ENCODE measurements around the gene MME.

Gene MME

DNA sequence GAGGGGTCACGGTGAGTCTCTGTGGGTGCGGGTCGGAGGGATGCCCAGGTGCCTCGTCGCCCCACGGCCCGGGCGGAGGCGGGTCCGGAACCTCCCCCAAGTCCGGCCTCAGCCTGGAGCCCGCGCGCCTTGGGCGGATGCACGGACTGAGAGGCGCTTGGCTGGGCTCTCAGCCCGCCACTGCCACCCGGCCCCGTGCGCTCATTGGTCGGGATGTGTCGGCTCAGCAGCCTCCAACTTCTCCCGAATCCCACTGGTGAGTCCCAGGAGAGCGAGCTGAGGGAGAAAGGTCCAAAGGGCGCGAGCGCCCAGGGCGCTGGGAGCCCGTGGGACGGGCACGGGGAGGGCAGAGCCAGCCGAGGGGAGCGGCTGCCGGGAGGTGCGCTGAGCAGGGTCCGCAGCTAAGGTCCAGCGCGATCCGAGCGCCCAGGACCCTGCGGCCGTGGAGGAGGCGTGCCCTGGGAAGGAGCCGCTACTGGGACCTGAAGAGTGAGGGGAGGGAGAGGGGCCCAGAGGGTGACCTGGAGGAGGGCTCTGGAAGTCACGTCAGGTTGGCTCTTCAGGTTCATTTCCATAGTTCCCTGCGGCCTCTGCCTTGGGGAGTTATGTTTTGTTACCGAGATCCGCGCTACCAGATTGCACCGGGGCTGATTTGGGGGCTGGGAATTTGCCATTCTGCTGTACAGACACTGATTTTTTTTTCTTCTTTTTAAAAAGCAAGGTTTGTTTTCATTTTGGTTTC is at the start of gene MME:
MME (plus strand) TSS at position 574 of the 742 bp plus-strand sequence. CDS start 3,849 bp downstream, outside the sequence.
- DNase-seq (ENCODE audit: low spot score), result no peak

- DNase-seq (ENCODE audit: low spot score), result no peak
Observed at GRCh38 chr3:155031186-155031585, 48.9 kb upstream of the MME start.

DNA sequence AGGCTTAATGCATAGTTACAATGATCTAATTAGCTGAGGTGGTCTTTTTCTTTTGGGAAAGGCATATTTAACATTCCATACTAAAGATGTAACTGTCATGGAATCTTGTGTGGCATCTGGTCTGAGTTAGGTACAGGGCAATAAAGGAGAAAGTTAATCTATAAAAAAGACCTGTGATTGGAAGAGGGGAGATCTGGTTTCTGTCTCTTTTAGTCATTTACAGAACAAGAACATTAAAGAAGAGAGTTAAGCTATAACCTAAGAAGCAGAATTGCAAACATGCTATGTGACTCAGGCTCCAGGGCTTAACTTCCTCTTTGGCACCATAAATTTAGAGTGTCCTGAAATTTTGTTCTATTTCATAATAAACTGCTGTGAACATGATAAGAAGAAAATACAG is 47.2 kb upstream of the MME start:
- no peak for DNase-seq (ENCODE audit: low spot score)

DNA sequence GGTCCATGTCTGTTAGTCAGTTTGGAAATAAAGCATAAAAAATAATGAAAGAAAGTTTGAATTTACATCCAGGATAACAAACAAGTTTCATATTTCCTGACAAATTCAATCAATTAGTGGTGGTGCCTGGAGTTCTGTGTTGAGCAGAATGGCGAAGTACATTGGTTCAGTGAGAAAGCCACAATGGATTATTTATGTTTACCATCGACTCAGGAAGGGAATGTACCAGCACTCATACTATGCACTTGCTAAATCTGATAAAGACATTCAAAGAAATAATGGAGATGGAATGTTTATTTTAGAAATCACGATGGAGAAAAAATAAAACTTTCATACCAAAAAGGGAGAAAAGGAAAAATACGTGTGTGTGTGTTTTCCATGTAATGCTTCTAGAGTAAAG is 45.3 kb upstream of the MME start:
- DNase-seq (ENCODE audit: low spot score), result no peak

DNA sequence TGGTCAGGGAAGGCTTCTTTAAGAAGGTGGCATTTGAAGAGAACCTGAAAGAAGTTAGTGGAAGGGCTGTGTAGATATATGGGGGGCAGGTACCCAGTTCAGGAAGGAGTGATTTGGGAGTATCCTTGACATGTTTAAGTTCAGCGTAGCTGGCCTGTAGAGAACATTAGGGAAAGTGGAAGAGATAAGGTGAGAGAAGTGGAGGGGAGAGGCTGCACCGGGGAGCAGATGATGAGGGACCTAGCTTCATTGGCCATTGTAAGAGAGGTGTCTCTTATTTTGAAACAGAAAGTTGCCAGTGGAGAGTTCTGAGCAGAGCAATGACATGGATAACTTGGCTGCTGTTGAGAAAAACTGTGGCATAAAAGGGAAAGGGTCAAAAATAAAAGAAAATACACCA is 44.6 kb upstream of the MME start:
- DNase-seq (ENCODE audit: low spot score), result no peak

DNA sequence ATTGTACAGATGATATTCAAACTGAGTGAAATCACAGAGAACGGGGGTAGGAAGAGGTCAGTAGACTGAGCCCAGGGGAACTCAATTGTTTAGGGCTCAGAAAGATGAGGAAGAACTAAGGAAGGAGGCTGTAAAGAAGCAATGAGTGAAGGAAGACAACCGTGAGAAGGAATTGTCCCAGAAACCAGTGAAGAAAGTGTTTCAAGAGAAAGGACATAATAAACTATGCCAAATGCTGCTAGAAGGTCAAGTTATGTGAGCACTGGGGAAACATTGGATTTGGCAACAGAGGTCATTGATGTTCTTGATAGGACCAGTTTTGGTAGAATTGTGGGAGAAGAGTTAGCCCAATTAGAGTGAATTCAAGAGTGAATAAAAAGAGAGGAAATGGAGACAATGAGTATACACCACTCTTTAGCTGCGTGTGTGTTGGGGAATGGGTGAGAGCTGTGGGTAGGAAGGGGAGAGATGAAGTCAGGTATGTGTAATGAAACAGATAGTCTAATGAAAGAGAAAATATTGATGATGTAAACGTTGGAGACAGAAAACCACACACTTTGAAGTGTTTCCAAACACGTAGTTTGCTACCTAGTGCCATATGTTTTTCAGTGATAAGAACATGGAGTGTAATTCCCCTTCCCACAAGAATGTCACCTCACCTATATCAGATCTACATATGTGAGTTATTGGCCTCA is 42.5 kb upstream of the MME start:
- DNase-seq (ENCODE audit: low spot score), result no peak

GRCh38 chr3:155038203-155038554 is 41.9 kb upstream of the MME start:
- DNase-seq (ENCODE audit: low spot score), result no peak

- no peak for DNase-seq (ENCODE audit: low spot score)
Observed at GRCh38 chr3:155046935-155047334, 33.2 kb upstream of the MME start.

DNA sequence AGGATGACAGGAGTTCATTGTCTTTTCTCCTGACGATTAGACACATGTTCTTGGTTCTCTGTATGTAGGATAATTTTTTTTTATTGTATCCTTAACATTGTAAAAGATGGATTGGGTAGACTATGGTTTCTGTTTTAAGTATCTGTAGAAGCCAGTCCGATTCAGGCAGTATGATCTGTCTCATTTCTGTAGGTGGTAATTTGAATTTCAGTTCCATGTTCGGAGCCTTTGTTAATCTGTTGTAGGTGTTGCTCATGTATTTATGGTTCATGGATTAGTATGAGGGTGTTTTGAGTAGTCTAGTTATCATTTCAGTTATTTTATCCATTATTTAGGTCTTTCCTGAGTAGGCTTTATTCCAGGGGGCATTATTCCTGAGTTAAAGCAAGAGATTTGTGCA is 32.4 kb upstream of the MME start:
- DNase-seq (ENCODE audit: low spot score), result no peak

- no peak for DNase-seq (ENCODE audit: low spot score)
Observed at GRCh38 chr3:155049959-155050358, 30.2 kb upstream of the MME start.

DNA sequence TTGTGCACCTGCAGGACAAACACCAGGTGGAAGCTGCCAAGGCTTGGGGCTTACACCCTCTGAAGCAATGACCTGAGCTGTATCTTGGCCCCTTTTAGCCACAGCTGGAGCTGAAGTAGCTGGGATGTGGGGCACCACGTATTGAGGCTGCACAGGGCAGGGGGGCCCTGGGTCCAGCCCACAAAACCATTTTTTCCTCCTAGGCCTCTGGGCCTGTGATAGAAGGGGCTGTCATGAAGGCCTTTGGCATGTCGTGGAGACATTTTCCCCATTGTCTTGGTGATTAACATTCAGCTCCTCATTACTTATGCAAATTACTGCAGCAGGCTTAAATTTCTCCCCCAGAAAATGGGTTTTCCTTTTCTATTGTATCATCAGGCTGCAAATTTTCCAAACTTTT is 27.6 kb upstream of the MME start:
- DNase-seq (ENCODE audit: low spot score), result no peak

- no peak for DNase-seq (ENCODE audit: low spot score)
Observed at GRCh38 chr3:155053756-155054155, 26.4 kb upstream of the MME start.

DNA sequence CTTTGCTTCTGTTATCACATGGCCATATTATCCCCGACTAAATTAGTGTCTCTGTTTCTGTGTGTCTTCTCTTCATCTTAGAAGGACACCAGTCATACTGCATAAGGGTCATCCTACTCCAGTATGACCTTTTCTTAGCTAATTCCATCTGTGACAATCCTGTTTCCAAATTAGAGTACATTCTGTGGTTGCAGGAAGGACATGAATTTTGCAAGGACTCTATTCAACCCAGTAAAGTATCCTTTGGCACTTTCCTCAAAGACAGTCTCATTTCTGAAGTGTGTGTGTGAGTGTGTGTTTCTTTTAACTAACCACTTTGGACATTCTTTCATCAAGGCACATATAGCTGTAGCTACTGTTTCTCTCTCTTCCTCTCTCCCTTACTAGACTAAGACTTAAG is 15.2 kb upstream of the MME start:
- DNase-seq (ENCODE audit: low spot score), result no peak

- no peak for DNase-seq (ENCODE audit: low spot score)
Observed at GRCh38 chr3:155065537-155065936, 14.6 kb upstream of the MME start.

- DNase-seq (ENCODE audit: low spot score), result no peak
Observed at GRCh38 chr3:155069729-155070128, 10.4 kb upstream of the MME start.

DNA sequence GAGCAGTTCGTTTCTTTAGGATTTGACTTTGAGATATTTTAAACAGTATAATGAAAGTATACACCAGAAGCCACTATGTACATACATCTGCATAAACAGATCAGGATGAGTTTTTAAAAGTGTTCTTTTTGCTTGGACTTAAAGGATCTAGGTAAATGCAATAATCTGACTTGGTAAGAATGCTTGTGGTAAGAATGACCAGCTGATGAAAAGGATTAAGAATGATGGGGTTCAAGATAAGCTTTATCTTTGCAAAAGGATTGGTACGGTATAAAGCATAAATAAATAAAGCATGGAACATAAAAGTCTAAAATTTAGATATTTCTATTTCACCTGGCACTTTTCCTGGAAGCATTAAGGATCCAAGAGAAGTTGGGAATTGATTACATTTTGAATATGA is 9.8 kb upstream of the MME start:
- no peak for DNase-seq (ENCODE audit: low spot score)

DNA sequence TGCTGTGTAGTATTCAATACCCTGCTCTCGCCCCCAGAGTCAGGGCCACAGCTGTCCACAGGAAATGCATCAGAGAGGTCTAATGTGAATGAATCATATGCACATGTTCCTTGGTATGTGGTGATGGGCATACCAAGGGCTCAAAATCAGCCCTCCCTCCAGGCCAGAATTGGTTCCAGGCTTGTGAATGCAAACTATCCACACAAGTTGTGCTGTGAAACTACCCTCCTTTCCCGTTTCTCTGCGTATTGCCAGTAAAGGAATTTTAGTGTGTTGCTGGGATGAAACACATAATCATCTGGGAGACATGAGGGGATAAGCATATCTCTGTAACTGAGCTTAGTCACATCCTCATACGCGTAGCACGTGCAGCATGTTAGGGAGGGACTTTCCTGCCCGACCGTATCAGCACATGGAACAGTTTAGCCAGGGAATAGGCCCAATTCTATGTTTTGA is 9.2 kb upstream of the MME start:
- DNase-seq (ENCODE audit: low spot score), result no peak

DNA sequence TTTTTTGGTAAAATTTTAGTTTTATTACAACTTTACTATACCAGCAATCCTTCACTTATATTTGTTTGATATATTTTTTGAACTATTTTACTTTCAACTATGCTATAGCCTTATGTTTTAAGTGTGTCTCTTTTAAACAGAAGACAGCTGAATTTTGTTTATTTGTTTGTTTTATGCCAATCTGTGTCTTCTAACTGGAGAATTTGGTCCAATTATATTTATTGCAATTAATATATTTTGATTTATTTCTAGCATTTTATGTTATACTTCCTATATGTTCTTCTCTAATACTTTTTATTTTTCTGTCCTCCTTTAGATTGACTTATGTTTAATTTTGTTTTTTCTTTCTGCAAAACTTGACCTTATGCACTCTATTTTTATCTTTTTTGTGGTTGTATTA is 4.9 kb upstream of the MME start:
- no peak for DNase-seq (ENCODE audit: low spot score)

GRCh38 chr3:155076888-155077287 is 3.2 kb upstream of the MME start:
- no peak for DNase-seq (ENCODE audit: low spot score)

DNA sequence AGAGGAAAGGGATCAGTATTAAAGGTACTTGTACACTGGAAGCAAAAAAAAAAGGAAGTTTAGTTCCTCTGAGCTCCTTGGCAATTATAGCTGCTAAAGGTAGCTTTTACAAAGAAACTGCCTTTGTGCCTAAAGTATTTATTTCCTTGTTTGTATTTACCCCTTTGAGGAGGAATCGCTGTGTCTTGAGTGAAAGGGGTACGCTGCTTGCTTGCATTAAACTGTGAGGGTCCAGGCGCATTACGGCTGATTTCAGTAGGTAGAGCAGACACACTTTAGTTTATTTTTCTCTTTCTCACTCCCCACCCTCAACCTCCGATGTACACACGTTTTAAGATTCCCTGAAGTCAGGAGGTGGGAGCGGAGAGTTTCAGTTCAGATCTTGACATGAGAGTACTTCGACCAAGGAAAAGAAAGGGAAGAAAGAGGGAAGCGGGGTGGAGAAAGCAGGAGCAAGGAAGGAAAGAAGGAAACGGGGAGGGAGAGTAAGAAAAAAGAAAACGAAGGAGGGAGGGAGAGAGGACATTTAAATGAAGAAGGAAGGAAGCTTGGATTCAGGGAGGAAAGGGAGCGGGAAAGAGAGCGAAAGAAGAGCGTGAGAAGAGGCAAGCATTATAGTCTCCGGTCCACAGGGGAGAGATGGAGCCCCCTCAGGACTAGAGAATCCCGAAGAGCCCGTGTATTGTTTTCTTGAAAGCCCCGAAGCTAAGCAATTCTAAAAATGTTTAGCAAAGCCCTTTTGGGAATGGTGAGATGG is 1.2 kb upstream of the MME start:
- no peak for DNase-seq (ENCODE audit: low spot score)

- no peak for DNase-seq (ENCODE audit: low spot score)
Observed at GRCh38 chr3:155079468-155079745, 712 bp upstream of the MME start.

DNA sequence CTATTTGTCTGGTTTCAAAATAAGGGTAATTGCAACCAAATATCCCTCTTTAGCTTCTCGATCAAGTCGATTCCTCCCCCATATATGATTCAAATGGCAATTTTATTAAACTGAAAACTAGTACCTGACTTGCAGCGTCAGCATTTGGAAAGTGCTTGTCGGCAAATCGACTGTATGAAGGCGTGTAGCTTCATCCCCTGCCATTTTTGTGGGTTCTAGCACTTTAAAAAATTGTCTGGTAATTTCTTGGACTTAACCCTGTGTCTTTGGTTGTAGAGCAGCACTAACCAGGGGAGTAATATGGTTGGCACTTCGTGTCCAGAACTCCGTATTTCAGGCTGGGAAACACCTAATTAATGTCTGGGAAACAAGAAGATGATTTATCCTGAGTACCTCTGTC is 573 bp downstream of the MME start:
- no peak for DNase-seq (ENCODE audit: low spot score)

DNA sequence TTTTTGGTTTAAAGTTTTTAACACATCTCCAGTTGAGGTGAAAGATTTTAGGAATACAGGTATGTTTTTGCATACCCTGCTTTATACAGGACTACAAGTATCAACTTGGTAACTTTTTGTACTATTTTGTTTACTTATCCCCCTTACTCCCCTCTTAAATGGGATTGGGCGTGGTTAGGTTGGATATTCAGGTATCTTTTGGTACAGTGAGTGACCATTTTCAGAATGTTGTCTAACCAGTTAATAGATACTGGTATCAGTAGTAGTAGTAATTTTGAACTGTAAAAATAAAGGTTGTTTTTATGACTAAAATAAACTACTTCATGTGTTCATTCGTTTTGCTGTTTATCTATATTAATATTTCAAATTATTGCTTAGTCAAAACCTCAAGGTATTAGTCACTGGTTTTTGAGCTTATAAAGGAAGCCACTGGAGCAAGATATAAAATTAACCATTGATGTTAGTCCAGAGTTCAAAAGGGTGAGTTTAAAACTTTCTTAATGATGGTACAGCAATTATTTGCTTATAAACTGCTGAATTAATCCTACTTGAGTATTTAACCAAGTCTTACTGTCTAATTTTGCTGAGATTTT is 3.3 kb downstream of the MME start:
- DNase-seq (ENCODE audit: low spot score), result no peak

Data from hematopoietic multipotent progenitor cell treated with erythropoietin and hydrocortisone succinate and interleukin-3 and kit ligand, for 17 days (in vitro differentiated cells).